GM19240 (cell line): ENCODE measurements around the gene BARX2.

ENCODE experiments used
- DNase-seq: peaks from one replicate; pipeline ENCODE4 v3.0.0; 2011; ENCODE audit warnings: low spot score; ENCODE audit not compliant: insufficient read length

Gene BARX2

DNA sequence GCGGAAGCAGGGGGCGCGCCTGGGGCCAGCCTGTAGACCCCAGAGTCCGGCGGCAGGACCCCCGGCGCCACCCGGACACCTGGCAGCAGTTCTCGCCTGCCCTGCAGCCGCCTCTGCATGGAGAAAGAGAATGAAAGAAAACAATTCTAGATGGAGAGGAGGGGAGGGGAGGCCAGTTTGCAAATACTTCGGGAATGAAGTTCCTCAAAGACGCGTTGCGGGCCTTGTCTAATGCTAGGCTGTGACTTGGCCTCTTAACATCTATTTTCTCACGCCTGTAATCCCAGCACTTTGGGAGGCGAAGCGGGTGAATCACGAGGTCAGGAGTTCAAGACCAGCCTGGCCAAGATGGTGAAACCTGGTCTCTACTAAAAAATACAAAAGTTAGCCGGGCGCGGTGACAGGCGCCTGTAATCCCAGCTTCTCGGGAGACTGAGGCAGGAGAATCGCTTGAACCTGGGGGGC lies 2.1 kb upstream of the BARX2 start:
- no peak for DNase-seq

GRCh38 chr11:129374081-129374992 lies 1.3 kb upstream of the BARX2 start:
- DNase-seq, result no peak

- DNase-seq, result no peak
These were observed 476 bp upstream of the BARX2 start for GRCh38 chr11:129374993-129375750.

- DNase-seq, result no peak
These were observed 1.2 kb downstream of the BARX2 start for GRCh38 chr11:129376658-129377341.

- DNase-seq, result no peak
These were observed 2.1 kb downstream of the BARX2 start for GRCh38 chr11:129377739-129378138.

GRCh38 chr11:129380413-129380812 lies 4.8 kb downstream of the BARX2 start:
- no peak for DNase-seq

DNA sequence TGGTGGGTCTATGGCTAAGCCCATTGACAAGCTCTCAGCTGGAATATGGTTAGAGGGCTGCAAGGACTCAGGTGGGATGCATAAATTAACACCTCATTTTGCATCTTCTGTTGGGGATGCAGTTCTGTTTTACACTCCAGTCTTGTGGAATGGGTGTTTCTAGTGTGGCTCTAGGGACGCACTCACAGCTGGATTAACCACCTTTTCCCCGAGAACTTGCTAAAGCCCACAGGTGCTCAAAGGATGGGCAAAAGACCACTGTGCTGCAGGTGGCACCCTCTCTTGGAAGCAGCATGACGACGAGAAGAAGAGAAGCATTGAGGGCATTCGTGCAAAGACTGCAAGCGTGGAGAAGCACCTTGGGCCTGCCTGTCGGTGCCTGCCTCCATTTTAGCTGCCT lies 6.9 kb downstream of the BARX2 start:
- DNase-seq, result no peak

GRCh38 chr11:129383060-129383459 lies 7.4 kb downstream of the BARX2 start:
- no peak for DNase-seq

DNA sequence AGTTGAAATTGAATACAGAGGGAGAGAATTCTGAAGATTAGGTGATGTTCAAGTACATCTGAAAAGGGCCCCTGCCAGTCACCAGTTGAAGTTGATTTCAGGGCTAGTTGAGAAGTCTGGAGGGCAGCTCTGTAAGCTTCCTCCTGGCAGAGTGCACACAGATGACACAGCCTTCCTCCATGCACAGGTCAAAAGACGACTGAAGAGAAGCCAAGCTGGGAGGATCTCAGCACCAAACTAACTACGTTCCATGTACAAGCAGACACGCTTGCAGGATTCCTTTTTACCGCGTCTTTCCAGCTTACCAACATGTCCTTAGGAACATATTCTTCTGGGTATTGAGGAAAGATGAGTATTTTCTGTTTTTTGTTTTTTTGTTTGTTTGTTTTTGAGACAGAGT lies 7.9 kb downstream of the BARX2 start:
- no peak for DNase-seq

GRCh38 chr11:129384415-129384814 lies 8.8 kb downstream of the BARX2 start:
- no peak for DNase-seq

DNA sequence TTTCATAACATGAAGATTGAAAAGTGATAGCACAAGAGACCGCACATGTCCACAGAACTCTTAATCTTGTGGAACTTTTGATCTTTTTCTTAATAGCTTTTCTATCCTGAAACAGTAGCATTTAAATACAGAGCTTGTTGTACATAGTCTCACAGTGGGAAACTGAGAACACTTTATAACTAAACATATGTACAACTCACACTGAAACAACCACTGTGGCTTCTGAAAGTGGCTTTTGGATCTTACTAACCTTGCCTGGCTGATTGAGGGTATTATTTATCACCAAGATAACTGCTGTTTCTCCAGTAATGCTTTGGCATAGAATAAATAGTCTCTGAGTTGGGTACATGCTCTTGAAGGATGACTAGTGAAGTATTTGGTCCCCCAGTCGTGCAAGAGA lies 10.2 kb downstream of the BARX2 start:
- no peak for DNase-seq

DNA sequence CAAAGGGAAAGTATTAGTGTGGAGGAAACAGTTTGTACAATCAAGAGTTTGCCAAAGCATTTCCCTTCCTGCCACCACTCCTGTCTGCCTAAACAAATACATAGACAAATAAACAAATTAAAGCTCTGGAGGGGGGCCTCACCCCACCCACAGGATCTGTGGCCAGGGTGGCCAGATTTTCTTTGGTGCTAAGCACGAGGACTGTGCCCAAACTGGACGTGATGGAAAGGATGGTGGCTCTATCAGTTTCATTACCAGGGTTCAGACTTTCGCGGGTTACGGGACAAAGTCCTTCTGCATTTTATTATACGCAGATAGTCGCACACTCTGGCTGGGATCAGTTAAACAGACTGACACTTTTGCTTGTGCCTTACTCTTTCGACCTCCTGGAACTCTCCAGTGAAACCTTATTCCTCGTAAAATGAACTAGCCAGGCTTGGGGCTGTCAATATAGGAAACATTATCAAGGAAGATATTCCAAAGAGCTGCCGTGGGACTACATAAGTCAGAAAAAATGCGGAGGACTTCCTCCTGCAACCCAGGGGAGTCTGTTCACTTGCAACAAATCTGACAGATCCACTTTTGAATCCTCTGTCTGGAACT lies 11.2 kb downstream of the BARX2 start:
- DNase-seq, result no peak

- no peak for DNase-seq
These were observed 11.8 kb downstream of the BARX2 start for GRCh38 chr11:129387434-129387833.

GRCh38 chr11:129388824-129389223 lies 13.2 kb downstream of the BARX2 start:
- DNase-seq, result no peak

GRCh38 chr11:129390303-129390821 lies 14.7 kb downstream of the BARX2 start:
- DNase-seq, result no peak

DNA sequence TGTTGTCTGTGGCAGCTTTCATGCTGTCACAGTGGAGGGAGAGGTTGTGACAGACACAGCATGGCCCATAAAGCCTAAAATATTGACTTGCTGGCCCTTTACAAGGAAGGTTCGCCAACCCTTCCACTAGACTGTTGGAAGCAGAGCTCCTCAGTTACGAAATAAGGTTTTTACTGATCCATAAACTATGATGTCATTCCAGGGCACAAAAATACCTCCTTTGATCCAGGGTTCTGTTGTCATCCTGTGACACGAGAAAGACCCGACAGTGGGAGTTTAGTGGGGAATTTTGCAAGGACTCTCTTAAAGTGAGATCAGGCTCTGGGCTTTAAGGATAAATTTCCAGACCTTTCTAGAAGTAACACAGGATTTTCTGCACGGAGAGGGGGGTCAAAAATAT lies 15.7 kb downstream of the BARX2 start:
- DNase-seq, result no peak

DNA sequence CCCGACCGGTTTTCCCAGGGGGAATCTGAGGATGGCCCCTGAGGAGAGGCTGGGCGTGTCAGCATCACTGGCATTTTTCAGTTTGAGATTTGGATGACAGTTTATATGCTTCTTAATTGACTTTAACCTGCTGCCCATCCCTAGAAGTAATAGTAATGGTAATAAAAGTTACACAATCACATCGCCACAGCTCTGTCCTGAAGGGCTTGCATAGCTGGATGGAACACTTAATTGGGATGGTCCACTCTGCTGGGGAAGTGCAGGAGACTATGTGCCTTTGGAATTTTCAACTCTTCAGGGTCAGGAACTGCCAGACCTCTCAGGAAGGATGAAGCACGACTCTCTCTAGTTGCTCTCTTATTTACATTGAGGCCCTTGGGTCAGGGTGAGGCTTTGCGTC lies 16.2 kb downstream of the BARX2 start:
- DNase-seq, result no peak

- DNase-seq, result no peak
These were observed 17.3 kb downstream of the BARX2 start for GRCh38 chr11:129392995-129393394.

GRCh38 chr11:129394709-129395108 lies 19.1 kb downstream of the BARX2 start:
- DNase-seq, result no peak

DNA sequence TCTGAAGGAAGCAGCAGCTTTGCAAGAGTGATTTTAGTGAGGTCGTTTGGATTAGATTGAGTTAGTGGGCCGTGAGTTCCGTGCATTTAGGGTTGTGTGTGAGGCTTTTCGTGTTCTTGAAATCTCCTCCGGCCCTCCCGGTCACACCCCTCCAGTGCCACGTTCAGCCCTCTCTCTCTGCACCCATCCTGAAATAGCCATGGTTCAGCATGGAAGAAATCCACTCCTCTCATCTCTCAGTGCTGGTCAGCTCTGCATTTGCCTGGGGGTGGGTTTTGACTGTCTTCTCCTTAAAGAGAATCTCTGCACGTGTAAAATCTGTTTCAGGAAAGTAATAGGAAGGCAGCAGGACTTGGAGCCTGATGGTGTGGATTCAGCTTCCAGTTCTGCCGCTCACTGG lies 19.8 kb downstream of the BARX2 start:
- DNase-seq, result no peak

DNA sequence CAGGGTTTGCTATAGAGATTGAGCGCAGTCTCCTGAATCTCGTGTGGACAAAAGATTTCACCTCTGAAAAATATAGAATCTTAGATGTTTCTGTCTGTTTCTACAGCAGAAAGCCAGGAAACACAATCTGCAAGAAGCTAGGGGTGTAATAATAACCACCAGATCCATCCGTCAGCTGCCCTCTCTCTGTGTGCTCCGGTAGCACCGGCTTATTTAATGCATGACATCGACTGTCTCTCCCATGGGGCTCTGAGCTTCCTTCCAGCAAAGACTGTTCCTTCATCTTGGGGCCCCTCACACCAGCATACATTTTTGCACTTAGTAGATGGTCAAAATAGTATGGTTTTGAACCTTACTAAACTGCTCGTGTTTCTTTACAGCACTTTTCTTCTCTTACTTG lies 20.2 kb downstream of the BARX2 start:
- no peak for DNase-seq
